Thymus (tissue), 11 donors: ENCODE data around the gene NNMT. TPM values are rescaled to one million over a fixed set of nuclear protein-coding genes. Genes with fewer than 3 reads are reported as not detected.

Experiments used
- DNase-seq, 9 donors: peaks; one replicate each; pipeline ENCODE4 v3.0.0-alpha.2; 2013; ENCODE audit warnings: low spot score in 9 of 9, low read depth in 6 of 9, missing footprints in 1 of 9
- H3K27ac ChIP-seq, 2 donors: one replicate each; pipeline ENCODE4 v1.5.1; 2013; ENCODE audit warnings: control low read depth in 1 of 2, low read depth in 1 of 2, low read length in 1 of 2, mild to moderate bottlenecking in 1 of 2, moderate library complexity in 1 of 2
- H3K27me3 ChIP-seq, 2 donors: one replicate each; pipeline ENCODE4 v1.5.1; 2013; ENCODE audit warnings: low read length in 1 of 2; ENCODE audit not compliant: control insufficient read depth in 2 of 2, insufficient read depth in 1 of 2
- H3K36me3 ChIP-seq, 2 donors: one replicate each; pipeline ENCODE4 v1.5.1; 2013; ENCODE audit warnings: low read length in 1 of 2, mild to moderate bottlenecking in 1 of 2, moderate library complexity in 1 of 2; ENCODE audit not compliant: control insufficient read depth in 2 of 2, insufficient read depth in 2 of 2
- H3K4me1 ChIP-seq, 2 donors: one replicate each; pipeline ENCODE4 v1.5.1; 2013; ENCODE audit warnings: low read length in 2 of 2; ENCODE audit not compliant: control insufficient read depth in 2 of 2, insufficient read depth in 2 of 2
- H3K4me3 ChIP-seq, 2 donors: one replicate each; pipeline ENCODE4 v1.5.1; 2013; ENCODE audit warnings: low read length in 2 of 2, control low read depth in 1 of 2, mild to moderate bottlenecking in 1 of 2
- H3K9me3 ChIP-seq, 2 donors: one replicate each; pipeline ENCODE4 v1.5.1; 2013; ENCODE audit warnings: low read length in 1 of 2, mild to moderate bottlenecking in 1 of 2; ENCODE audit not compliant: control insufficient read depth in 2 of 2, insufficient read depth in 1 of 2
- WGBS: extraction: QIAGEN DNeasy Blood & Tissue Kit; methylation state at CpG from one replicate; pipeline ENCODE4 v1.1.7; 2013; 5-methylcytosine and 5-hydroxymethylcytosine counted together
- polyA plus RNA-seq: library from polyadenylated mRNA; stranded (reverse); fragments of 200-250 nt; gene quantifications from one replicate; pipeline ENCODE4 v1.2.3, GENCODE V29; 2013
- total RNA-seq: library from RNA; stranded (reverse); fragments of 120-200 nt; gene quantifications from one replicate; pipeline ENCODE4 v1.2.4, GENCODE V29; 2013
- donor health status: healthy.

The NNMT gene
- total and polyA plus RNA-seq, 2 donors: 0.99 to 351 TPM

DNA sequence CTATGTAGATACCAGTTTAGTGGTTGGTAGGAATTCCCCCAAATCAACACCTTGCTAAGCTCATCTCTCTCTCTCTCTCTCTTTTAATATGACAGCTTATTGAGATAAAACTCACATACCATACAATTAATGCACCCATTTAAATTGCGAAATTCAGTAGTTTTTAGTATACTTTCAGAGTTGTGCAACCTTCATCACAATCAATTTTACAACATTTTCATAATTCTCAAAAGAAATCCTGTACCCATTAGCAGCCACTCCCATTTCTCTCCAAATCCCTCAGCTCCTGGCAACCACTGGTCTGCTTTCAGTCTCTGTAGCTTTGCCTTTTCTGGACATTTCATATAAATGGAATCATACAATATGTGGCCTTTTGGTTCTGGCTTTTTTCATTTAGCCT, 13.3 kb downstream of the NNMT start:
- Histone ChIP-seq H3K4me1 (no peaks in the 10 kb centered on the region), H3K36me3 (no peaks in the 10 kb centered on the region), H3K9me3 (no peaks in the 10 kb centered on the region), H3K27ac (no peak overlapping the region), H3K27me3 (peaks cover 0 to 4% of the 10 kb centered on the region in 2 donors), H3K4me3 (no peak overlapping the region)
- DNase-seq: no peak
- 97% methylated on average over 1 of the region's 1 CpG for WGBS

- DNase-seq: no peak
- Histone ChIP-seq H3K9me3 (no peaks in the 10 kb centered on the region), H3K4me3 (no peak overlapping the region), H3K27me3 (peaks cover 0 to 4% of the 10 kb centered on the region in 2 donors), H3K36me3 (no peaks in the 10 kb centered on the region), H3K27ac (no peak overlapping the region), H3K4me1 (no peaks in the 10 kb centered on the region)
- WGBS: 99% methylated on average over 2 of the region's 2 CpGs
These were observed 13.9 kb downstream of the NNMT start for GRCh38 chr11:114310095-114310494.

GRCh38 chr11:114311946-114312345, 15.7 kb downstream of the NNMT start:
- Histone ChIP-seq H3K36me3 (no peaks in the 10 kb centered on the region), H3K9me3 (no peaks in the 10 kb centered on the region), H3K27me3 (peaks cover 0 to 4% of the 10 kb centered on the region in 2 donors), H3K27ac (no peak overlapping the region), H3K4me1 (peaks cover 0 to 2% of the 10 kb centered on the region in 2 donors), H3K4me3 (no peak overlapping the region)
- DNase-seq: no peak
- WGBS: 95% methylated on average over 10 of the region's 10 CpGs

GRCh38 chr11:114314096-114314495, 17.9 kb downstream of the NNMT start:
- peaks cover 0 to 2% of the 10 kb centered on the region in 2 donors for H3K4me1 ChIP-seq
- no peak overlapping the region for H3K4me3 ChIP-seq
- 95% methylated on average over 1 of the region's 1 CpG for WGBS
- H3K9me3 ChIP-seq: no peaks in the 10 kb centered on the region
- H3K27ac ChIP-seq: no peak overlapping the region
- no peaks in the 10 kb centered on the region for H3K36me3 ChIP-seq
- DNase-seq: no peak
- no peaks in the 10 kb centered on the region for H3K27me3 ChIP-seq

GRCh38 chr11:114315749-114316368, 19.7 kb downstream of the NNMT start:
- no peaks in the 10 kb centered on the region for H3K36me3 ChIP-seq
- 11% methylated on average over 13 of the region's 13 CpGs for WGBS
- peaks cover 0 to 2% of the 10 kb centered on the region in 2 donors for H3K4me1 ChIP-seq
- H3K27me3 ChIP-seq: peaks cover 0 to 3% of the 10 kb centered on the region in 2 donors
- no peak overlapping the region for H3K27ac ChIP-seq
- DNase-seq: peak in 1 of 9 donors; percentile 13
- H3K9me3 ChIP-seq: no peaks in the 10 kb centered on the region
- H3K4me3 ChIP-seq: peak overlapping the region; percentile 0 to 11

- Histone ChIP-seq H3K4me3 (no peak overlapping the region), H3K36me3 (no peaks in the 10 kb centered on the region), H3K27me3 (peaks cover 0 to 3% of the 10 kb centered on the region in 2 donors), H3K9me3 (no peaks in the 10 kb centered on the region), H3K27ac (no peak overlapping the region), H3K4me1 (peaks cover 0 to 2% of the 10 kb centered on the region in 2 donors)
- DNase-seq: no peak
- WGBS: 93% methylated on average over 5 of the region's 5 CpGs
These were observed 21.0 kb downstream of the NNMT start for GRCh38 chr11:114316980-114317786.

- 61% methylated on average over 5 of the region's 5 CpGs for WGBS
- Histone ChIP-seq H3K36me3 (no peaks in the 10 kb centered on the region), H3K27ac (no peak overlapping the region), H3K4me3 (no peak overlapping the region), H3K27me3 (peaks cover 0 to 3% of the 10 kb centered on the region in 2 donors), H3K4me1 (peaks cover 0 to 2% of the 10 kb centered on the region in 2 donors), H3K9me3 (no peaks in the 10 kb centered on the region)
- no peak for DNase-seq
These were observed 21.6 kb downstream of the NNMT start for GRCh38 chr11:114317787-114318137.

DNA sequence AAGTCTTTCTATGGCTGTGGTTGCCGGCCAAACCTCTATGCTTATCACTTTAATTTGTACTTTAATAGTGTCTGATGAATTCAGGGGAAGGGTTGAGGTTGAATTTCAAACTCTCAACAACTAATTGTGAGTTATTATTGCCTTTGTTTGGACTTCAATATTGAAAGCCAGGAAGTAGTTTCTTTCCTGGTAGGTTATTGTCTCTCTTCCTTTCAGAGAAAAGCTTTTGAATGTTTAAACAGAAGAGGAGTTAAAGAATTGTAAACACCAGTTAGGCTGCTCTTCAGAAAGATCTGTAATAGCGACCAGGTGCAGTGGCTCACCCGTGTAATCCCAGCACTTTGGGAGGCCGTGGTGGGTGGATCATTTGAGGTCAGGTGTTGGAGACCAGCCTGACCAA, 22.2 kb downstream of the NNMT start:
- peaks cover 0 to 2% of the 10 kb centered on the region in 2 donors for H3K4me1 ChIP-seq
- 68% methylated on average over 4 of the region's 4 CpGs for WGBS

DNA sequence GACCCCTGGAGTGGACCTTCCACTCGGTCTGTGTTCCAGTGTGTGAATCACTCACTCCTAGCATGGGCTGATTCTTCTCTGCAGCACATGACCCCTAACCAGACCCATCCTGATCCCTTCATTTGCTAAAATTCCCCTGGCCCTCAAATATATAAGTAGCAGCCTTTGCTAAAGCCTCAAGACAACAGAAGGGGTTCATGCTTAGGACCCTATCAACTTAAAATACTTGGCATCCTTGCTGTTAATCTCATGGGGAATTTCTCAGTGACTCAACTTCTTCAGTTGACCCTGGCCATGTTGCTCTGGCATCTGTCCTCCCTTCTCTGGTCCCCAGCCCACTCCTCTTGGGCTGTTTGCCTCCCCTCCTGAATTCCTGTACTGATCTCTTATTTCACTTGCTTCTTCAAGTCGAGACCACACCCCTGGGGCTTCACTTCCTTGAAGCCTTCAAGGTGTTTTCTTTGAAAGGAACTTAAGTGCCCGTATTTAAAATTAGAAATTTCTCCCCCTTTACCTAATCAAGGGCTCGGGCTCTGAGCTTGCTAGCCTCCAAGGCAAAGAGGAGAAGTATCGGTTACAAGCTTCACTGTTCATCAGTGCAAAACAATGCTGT, 23.6 kb downstream of the NNMT start:
- Histone ChIP-seq H3K9me3 (no peaks in the 10 kb centered on the region), H3K36me3 (no peaks in the 10 kb centered on the region), H3K4me1 (peaks cover 0 to 2% of the 10 kb centered on the region in 2 donors), H3K27ac (no peak overlapping the region), H3K4me3 (no peak overlapping the region), H3K27me3 (peaks cover 0 to 3% of the 10 kb centered on the region in 2 donors)
- WGBS: 58% methylated on average over 5 of the region's 5 CpGs
- no peak for DNase-seq

More for the DNA sequence above, 22.2 kb downstream of the NNMT start:
- no peak for DNase-seq
- no peaks in the 10 kb centered on the region for H3K36me3 ChIP-seq
- no peaks in the 10 kb centered on the region for H3K9me3 ChIP-seq
- H3K27me3 ChIP-seq: peaks cover 0 to 3% of the 10 kb centered on the region in 2 donors
- no peak overlapping the region for H3K27ac ChIP-seq
- no peak overlapping the region for H3K4me3 ChIP-seq
